HCT116 (cell line): ENCODE results near the gene NCAPD3. TPM values are rescaled to one million over a fixed set of nuclear protein-coding genes. Genes with fewer than 3 reads are reported as not detected.
"Not testable (repeated sequence)": the region's sequence is repeated elsewhere in the genome, so short reads cannot be mapped to it uniquely, and the experiment has no call there.

Experiments
- ATAC-seq: fragments of 200-7000 bp; cut with Tn5 transposase; 2 replicates; pipeline ENCODE4 v1.9.1; 2020; ENCODE audit warnings: mild to moderate bottlenecking, moderate library complexity
- BruUV-seq: library from RNA; stranded (reverse); fragments of 400-500 nt; replicated peaks from 2 replicates; lab custom pipeline; 2021; lab: Mats Ljungman, UMichigan
- CTCF ChIA-PET: fragments of 300-600 bp; sonication (Branson Sonifier 250); formaldehyde crosslinking; loops from one replicate; lab custom pipeline; 2021; ENCODE audit warnings: antibody characterized with exemption; lab: Charles Lee
- POLR2A ChIA-PET: fragments of 300-600, 350-600 bp; sonication (Branson Sonifier 250); formaldehyde crosslinking; loops from one replicate; lab custom pipeline; 2021; ENCODE audit warnings: antibody characterized with exemption; lab: Charles Lee
- RAD21 ChIA-PET, 2 experiments: fragments of 300-600 bp; sonication (Branson Sonifier 250); formaldehyde crosslinking; loops; one replicate each; lab custom pipeline; 2023; ENCODE audit warnings: low total read pairs in 2 of 2; ENCODE audit not compliant: uncharacterized antibody in 2 of 2, unreplicated experiment in 2 of 2, low non-redundant PET in 1 of 2; lab: Charles Lee
- DNase-seq: peaks from one replicate; pipeline ENCODE4 v3.0.0-alpha.2; 2010; ENCODE audit warnings: low read depth, low spot score
- H2AFZ ChIP-seq: fragments of 200-600 bp; shearing (Covaris generic), sonication (generic); 2 replicates; pipeline ENCODE4 v1.6.1; 2017; ENCODE audit warnings: low read depth, mixed run types, mixed read lengths, antibody characterized with exemption, low read length; ENCODE audit not compliant: poor library complexity, severe bottlenecking
- H3K27ac ChIP-seq: 2 replicates; pipeline ENCODE4 v1.5.1; 2012; ENCODE audit warnings: low read depth, low read length
- H3K27me3 ChIP-seq: fragments of 200-600 bp; sonication (generic); 2 replicates; pipeline ENCODE4 v1.6.1; 2016; ENCODE audit warnings: mixed run types, low read length, mixed read lengths; ENCODE audit not compliant: insufficient read depth
- H3K36me3 ChIP-seq, 2 experiments: fragments of 200-500 bp in 1 of 2; fragments of 200-600 bp in 1 of 2; sonication (Bioruptor generic) in 1 of 2; sonication (generic) in 1 of 2; 2 replicates each; pipeline versions ENCODE4 v1.5.1 to v1.6.1; 2014 to 2016; ENCODE audit warnings: low read length in 2 of 2, inconsistent platforms in 1 of 2, mixed read lengths in 1 of 2, mixed run types in 1 of 2; ENCODE audit not compliant: insufficient read depth in 2 of 2, control insufficient read depth in 1 of 2
- H3K4me1 ChIP-seq, 2 experiments: fragments of 200-600 bp in 1 of 2; sonication (generic) in 1 of 2; 2 replicates each; pipeline versions ENCODE4 v1.5.1 to v1.6.1; 2012 to 2017; ENCODE audit warnings: low read length in 2 of 2, inconsistent platforms in 1 of 2, mild to moderate bottlenecking in 1 of 2, mixed read lengths in 1 of 2, mixed run types in 1 of 2, moderate library complexity in 1 of 2; ENCODE audit not compliant: insufficient read depth in 2 of 2, control insufficient read depth in 1 of 2
- H3K4me2 ChIP-seq: fragments of 200-600 bp; sonication (generic); 2 replicates; pipeline ENCODE4 v1.6.1; 2017; ENCODE audit warnings: mixed run types, low read length, mixed read lengths
- H3K4me3 ChIP-seq, 2 experiments: fragments of 200-600 bp in 1 of 2; sonication (generic) in 1 of 2; replicated peaks in 1 of 2; 2 replicates each; pipeline ENCODE4 v1.5.1; 2011 to 2016; ENCODE audit warnings: low read length in 2 of 2, control low read depth in 1 of 2, low read depth in 1 of 2, mild to moderate bottlenecking in 1 of 2, mixed read lengths in 1 of 2, mixed run types in 1 of 2
- H3K79me2 ChIP-seq: fragments of 200-600 bp; sonication (generic); 2 replicates; pipeline ENCODE4 v1.6.1; 2017; ENCODE audit warnings: mild to moderate bottlenecking, mixed run types, low read length, moderate library complexity, mixed read lengths; ENCODE audit not compliant: insufficient read depth
- H3K9ac ChIP-seq: fragments of 200-600 bp; sonication (generic); 2 replicates; pipeline ENCODE4 v1.6.1; 2016; ENCODE audit warnings: low read length, mixed read lengths
- H3K9me2 ChIP-seq: fragments of 200-600 bp; sonication (generic), shearing (Covaris generic); 2 replicates; pipeline ENCODE4 v1.6.1; 2017; ENCODE audit warnings: mixed run types, mild to moderate bottlenecking, moderate library complexity; ENCODE audit not compliant: insufficient read depth
- H3K9me3 ChIP-seq, 2 experiments: fragments of 200-500 bp in 1 of 2; fragments of 200-600 bp in 1 of 2; sonication (Bioruptor generic) in 1 of 2; sonication (generic) in 1 of 2; 2 replicates each; pipeline ENCODE4 v1.6.1; 2014 to 2017; ENCODE audit warnings: low read length in 2 of 2, mixed read lengths in 2 of 2, inconsistent platforms in 1 of 2, low read depth in 1 of 2, mild to moderate bottlenecking in 1 of 2, mixed run types in 1 of 2, moderate library complexity in 1 of 2; ENCODE audit not compliant: control insufficient read depth in 1 of 2, insufficient read depth in 1 of 2
- H4K20me1 ChIP-seq: fragments of 200-600 bp; sonication (generic), shearing (Covaris generic); 2 replicates; pipeline ENCODE4 v1.6.1; 2017; ENCODE audit warnings: mixed run types, mild to moderate bottlenecking, moderate library complexity; ENCODE audit not compliant: insufficient read depth
- EZH2 ChIP-seq: fragments of 200-600 bp; sonication (generic); IDR thresholded peaks from 2 replicates; pipeline ENCODE4 v1.6.1; 2017; ENCODE audit warnings: antibody characterized with exemption, mixed run types
- FOSL1 ChIP-seq: IDR thresholded peaks from 2 replicates; pipeline ENCODE4 v1.6.1; 2012; ENCODE audit warnings: low read depth
- POLR2AphosphoS5 ChIP-seq: IDR thresholded peaks from 2 replicates; pipeline ENCODE4 v1.6.1; 2011; ENCODE audit warnings: mild to moderate bottlenecking, low read depth, low read length, moderate library complexity
- intact Hi-C: fragments of 100-400 bp; cut with micrococcal nuclease; formaldehyde crosslinking; loops from 2 replicates; pipeline ENCODE4 v1.10.0; 2022
- total RNA-seq: library from RNA; stranded (reverse); gene quantifications from one replicate; pipeline ENCODE4 v1.2.1, GENCODE V29; 2021; ENCODE audit not compliant: unreplicated experiment

NCAPD3 gene
- total RNA-seq, 1 experiment from 2014 or later = 71.0 TPM

DNA sequence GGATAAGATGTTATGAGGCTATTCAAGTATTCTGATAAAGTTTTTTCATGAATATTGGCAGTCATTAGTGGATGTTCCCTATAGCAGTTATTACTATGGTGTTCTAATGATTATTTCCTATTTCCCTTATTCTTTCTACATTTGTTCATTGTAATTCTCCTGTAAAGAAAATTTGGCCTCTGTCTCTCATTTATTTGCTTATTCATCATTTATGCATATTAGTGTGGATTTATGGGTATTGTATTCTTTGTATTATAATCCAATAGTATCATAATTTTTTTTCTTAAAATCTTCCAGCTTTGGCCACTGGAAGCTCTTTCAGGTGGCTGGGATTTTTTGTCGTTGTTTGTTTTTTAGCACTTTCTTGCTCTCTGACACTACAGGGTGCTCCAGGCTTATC, 107.6 kb downstream of the NCAPD3 start:
- H3K4me2 ChIP-seq = no peak overlapping the region
- H3K79me2 ChIP-seq = no peaks in the 10 kb centered on the region
- H4K20me1 ChIP-seq = no peaks in the 10 kb centered on the region
- TF ChIP-seq FOSL1 = no peak
- no peak for TF ChIP-seq EZH2
- TF ChIP-seq POLR2AphosphoS5 = no peak
- TF ChIP-seq, all 23 proteins: peak for 0
- ChIA-PET POLR2A (no interaction called here), CTCF (no interaction called here), RAD21 (no interaction called here)
- H3K4me1 ChIP-seq = no peaks in the 10 kb centered on the region
- H3K9ac ChIP-seq = no peak overlapping the region
- H3K9me3 ChIP-seq = no peaks in the 10 kb centered on the region
- H3K36me3 ChIP-seq = no peaks in the 10 kb centered on the region
- H3K4me3 ChIP-seq = no peak overlapping the region
- no peaks in the 10 kb centered on the region for H3K9me2 ChIP-seq
- H3K27me3 ChIP-seq = peaks cover 50% of the 10 kb centered on the region
- no peak overlapping the region for H3K27ac ChIP-seq
- no peak for ATAC-seq
- BruUV-seq = no TSS peak
- DNase-seq = no peak
- intact Hi-C loops = no loop called here
- H2AFZ ChIP-seq = no peak overlapping the region

DNA sequence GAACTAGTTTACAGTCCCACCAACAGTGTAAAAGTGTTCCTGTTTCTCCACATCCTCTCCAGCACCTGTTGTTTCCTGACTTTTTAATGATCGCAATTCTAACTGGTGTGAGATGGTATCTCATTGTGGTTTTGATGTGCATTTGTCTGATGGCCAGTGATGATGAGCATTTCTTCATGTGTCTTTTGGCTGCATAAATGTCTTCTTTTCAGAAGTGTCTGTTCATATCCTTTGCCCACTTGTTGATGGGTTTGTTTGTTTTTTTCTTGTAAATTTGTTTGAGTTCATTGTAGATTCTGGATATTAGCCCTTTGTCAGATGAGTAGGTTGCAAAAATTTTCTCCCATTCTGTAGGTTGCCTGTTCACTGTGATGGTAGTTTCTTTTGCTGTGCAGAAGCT, 110.0 kb downstream of the NCAPD3 start:
- H3K4me3 ChIP-seq, H3K36me3 ChIP-seq, intact Hi-C loops, BruUV-seq, H2AFZ ChIP-seq, H3K9me2 ChIP-seq, H3K4me1 ChIP-seq, H4K20me1 ChIP-seq, ATAC-seq, H3K9me3 ChIP-seq, H3K9ac ChIP-seq, DNase-seq, CTCF ChIA-PET, H3K4me2 ChIP-seq, POLR2A ChIA-PET, H3K27ac ChIP-seq, RAD21 ChIA-PET, H3K79me2 ChIP-seq: not testable (repeated sequence)
- H3K27me3 ChIP-seq = peaks cover 35% of the 10 kb centered on the region
